Measurements from ENCODE around the gene KHDC3L.

DNA sequence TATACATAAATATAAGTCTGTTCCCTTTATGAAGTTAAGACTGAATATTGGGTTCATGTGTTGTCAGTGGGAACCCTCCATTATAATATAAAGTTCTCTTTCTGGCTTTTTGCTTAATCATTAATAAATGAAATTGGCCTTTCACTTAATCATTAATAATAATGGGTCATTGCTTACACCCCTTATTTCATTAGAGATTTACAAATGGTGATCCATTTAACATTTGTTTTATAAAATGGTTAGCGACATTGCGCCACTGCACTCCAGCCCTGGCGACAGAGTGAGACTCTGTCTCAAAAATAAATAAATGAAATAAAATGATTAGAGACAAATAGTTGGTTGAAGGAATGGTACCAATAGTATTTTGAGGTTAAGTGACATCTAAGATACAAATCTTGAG lies 50.6 kb downstream of the KHDC3L start:
- TF ChIP-seq, protein P1, sequence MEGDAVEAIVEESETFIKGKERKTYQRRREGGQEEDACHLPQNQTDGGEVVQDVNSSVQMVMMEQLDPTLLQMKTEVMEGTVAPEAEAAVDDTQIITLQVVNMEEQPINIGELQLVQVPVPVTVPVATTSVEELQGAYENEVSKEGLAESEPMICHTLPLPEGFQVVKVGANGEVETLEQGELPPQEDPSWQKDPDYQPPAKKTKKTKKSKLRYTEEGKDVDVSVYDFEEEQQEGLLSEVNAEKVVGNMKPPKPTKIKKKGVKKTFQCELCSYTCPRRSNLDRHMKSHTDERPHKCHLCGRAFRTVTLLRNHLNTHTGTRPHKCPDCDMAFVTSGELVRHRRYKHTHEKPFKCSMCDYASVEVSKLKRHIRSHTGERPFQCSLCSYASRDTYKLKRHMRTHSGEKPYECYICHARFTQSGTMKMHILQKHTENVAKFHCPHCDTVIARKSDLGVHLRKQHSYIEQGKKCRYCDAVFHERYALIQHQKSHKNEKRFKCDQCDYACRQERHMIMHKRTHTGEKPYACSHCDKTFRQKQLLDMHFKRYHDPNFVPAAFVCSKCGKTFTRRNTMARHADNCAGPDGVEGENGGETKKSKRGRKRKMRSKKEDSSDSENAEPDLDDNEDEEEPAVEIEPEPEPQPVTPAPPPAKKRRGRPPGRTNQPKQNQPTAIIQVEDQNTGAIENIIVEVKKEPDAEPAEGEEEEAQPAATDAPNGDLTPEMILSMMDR (IDR thresholded peaks at IDR 0.05; ENCODE audit: borderline replicate concordance, extremely low read depth, low read length, poor library complexity, severe bottlenecking), result no peak
- TF ChIP-seq EZH2 (IDR thresholded peaks at IDR 0.05; ENCODE audit: borderline replicate concordance, low read depth, low read length, severe bottlenecking), result no peak
